K562 (cell line): ENCODE data around the gene GPR171.

ENCODE experiments used
- BRCA1 ChIP-seq, 2 experiments: fragments of 450-650 bp in 1 of 2; sonication (generic) in 1 of 2; formaldehyde crosslinking in 1 of 2; IDR thresholded peaks; 2 replicates each; pipeline versions ENCODE4 v1.5.0 to v1.6.1; 2017 to 2020; ENCODE audit warnings: mild to moderate bottlenecking in 1 of 2, missing genetic modification reagents in 1 of 2
- CBX5 ChIP-seq: IDR thresholded peaks from 2 replicates; pipeline ENCODE4 v1.6.1; 2014; ENCODE audit warnings: low read depth, borderline replicate concordance
- E2F1 ChIP-seq: sonication (generic); formaldehyde crosslinking; IDR thresholded peaks from 2 replicates; pipeline ENCODE4 v1.8.1; 2023; ENCODE audit warnings: mild to moderate bottlenecking, missing genetic modification reagents, moderate library complexity
- MEF2D ChIP-seq: conservative IDR thresholded peaks from 2 replicates; pipeline ENCODE4 v1.6.1; 2016; ENCODE audit warnings: low read depth, missing genetic modification characterization, missing compliant biosample characterization
- RAD51 ChIP-seq: fragments of 450-650 bp; IDR thresholded peaks from 2 replicates; pipeline ENCODE4 v1.7.1; 2016; ENCODE audit warnings: low read depth, mild to moderate bottlenecking, borderline replicate concordance

DNA sequence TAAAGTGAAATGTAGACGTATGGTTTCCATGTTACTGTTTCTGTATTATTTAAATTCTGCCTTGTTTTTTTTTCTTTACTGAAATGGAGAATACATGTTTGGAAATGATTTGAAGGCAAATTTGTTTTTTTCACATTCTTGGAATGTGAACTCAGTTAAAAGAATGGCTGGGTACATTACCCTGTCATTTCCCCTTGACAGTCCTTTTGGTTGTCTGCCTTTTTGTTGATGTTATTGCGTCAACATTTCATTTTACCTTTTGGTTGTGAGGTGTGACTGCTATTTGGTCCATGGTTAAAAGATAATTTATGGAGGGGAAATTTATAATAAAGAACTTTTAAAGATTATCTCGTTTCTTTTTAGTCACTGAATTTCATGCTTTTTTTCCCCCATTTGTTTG is 3.2 kb upstream of the GPR171 start:
- TF ChIP-seq MEF2D (tag) = no peak
- TF ChIP-seq CBX5 = no peak
- TF ChIP-seq E2F1 = no peak
- no peak for TF ChIP-seq RAD51
- TF ChIP-seq BRCA1 (IDR thresholded peaks at IDR 0.05) = no peak
- TF ChIP-seq BRCA1 (CRISPR knock-in tag; IDR thresholded peaks at IDR 0.05) = no peak
